ENCODE results near the gene DDX43.

DNA sequence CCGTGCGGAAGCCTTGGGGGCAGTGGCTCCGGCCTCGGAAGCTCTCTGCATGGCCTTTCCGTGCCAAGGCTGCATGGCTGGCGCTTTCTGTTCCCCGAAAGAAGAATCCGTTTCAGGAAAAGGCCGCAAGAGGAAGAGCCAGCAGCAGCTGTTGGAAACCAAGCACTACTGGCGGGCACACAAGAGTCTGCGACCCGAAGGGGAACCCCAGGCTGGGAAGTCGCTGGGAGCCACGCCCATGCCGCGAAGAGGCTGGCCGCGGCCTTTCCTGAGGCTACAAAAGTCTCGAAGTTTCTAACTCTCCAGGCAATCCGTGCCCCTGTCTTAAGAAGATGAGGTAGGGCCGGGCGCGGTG, 57.5 kb downstream of the DDX43 start, which contains the start of gene CGAS:
- TF ChIP-seq, protein P1, sequence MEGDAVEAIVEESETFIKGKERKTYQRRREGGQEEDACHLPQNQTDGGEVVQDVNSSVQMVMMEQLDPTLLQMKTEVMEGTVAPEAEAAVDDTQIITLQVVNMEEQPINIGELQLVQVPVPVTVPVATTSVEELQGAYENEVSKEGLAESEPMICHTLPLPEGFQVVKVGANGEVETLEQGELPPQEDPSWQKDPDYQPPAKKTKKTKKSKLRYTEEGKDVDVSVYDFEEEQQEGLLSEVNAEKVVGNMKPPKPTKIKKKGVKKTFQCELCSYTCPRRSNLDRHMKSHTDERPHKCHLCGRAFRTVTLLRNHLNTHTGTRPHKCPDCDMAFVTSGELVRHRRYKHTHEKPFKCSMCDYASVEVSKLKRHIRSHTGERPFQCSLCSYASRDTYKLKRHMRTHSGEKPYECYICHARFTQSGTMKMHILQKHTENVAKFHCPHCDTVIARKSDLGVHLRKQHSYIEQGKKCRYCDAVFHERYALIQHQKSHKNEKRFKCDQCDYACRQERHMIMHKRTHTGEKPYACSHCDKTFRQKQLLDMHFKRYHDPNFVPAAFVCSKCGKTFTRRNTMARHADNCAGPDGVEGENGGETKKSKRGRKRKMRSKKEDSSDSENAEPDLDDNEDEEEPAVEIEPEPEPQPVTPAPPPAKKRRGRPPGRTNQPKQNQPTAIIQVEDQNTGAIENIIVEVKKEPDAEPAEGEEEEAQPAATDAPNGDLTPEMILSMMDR (IDR thresholded peaks at IDR 0.05; ENCODE audit: low read length) = no peak
- TF ChIP-seq EZH2 (optimal IDR thresholded peaks at IDR 0.05; ENCODE audit: low read depth, low read length) (no peak), EZH2phosphoT487 (IDR thresholded peaks at IDR 0.05; ENCODE audit: low read length) (no peak)
